ENCODE data around the gene ARG2.

DNA sequence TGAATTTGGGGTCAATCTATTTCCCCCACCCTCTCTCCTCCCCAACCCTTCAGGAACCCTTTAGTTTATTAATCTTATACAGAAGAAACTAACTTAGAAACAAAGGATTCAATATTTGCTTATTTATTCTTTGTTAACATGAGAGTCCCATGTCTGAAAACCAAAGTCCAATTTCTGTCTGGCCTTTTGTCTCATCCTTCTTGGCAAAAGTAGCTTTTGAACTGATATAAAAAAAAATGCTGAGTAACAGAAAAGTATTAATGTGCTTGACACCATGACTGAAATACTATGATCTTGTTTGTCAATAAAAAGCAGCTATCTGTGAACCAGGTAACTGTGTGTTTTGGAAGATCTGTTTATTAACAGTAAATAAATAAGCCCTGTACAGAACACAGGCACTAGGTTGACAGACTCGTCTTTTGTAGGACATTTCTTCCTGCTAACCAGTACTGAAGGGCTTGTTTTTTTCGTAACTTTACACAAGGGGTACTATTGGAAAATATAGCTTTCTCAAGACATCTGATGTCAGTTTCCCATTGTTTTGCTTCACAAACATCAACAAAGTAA lies 30.4 kb upstream of the ARG2 start:
- TF ChIP-seq EZH2phosphoT487 (IDR thresholded peaks at IDR 0.05; ENCODE audit: low read length), result no peak
- TF ChIP-seq, protein P1, sequence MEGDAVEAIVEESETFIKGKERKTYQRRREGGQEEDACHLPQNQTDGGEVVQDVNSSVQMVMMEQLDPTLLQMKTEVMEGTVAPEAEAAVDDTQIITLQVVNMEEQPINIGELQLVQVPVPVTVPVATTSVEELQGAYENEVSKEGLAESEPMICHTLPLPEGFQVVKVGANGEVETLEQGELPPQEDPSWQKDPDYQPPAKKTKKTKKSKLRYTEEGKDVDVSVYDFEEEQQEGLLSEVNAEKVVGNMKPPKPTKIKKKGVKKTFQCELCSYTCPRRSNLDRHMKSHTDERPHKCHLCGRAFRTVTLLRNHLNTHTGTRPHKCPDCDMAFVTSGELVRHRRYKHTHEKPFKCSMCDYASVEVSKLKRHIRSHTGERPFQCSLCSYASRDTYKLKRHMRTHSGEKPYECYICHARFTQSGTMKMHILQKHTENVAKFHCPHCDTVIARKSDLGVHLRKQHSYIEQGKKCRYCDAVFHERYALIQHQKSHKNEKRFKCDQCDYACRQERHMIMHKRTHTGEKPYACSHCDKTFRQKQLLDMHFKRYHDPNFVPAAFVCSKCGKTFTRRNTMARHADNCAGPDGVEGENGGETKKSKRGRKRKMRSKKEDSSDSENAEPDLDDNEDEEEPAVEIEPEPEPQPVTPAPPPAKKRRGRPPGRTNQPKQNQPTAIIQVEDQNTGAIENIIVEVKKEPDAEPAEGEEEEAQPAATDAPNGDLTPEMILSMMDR (IDR thresholded peaks at IDR 0.05; ENCODE audit: low read length), result no peak
- TF ChIP-seq EZH2 (optimal IDR thresholded peaks at IDR 0.05; ENCODE audit: low read depth, low read length), result no peak
